GM23338 (cell line): ENCODE measurements around the gene DIP2C. TPM values are rescaled to one million over a fixed set of nuclear protein-coding genes. Genes with fewer than 3 reads are reported as not detected.

ENCODE experiments used
- ATAC-seq: fragments of 200-7000 bp; cut with Tn5 transposase; 3 replicates; pipeline ENCODE4 v1.9.1; 2020
- DNase-seq: peaks from one replicate; pipeline ENCODE4 v3.0.0-alpha.2; 2015; ENCODE audit warnings: low spot score
- H2AFZ ChIP-seq: fragments of 200-600 bp; sonication (generic); 2 replicates; pipeline ENCODE4 v1.8.0; 2016; ENCODE audit warnings: antibody characterized with exemption, mild to moderate bottlenecking, moderate library complexity
- H3F3A ChIP-seq: fragments of 200-600 bp; sonication (generic); replicated peaks from 2 replicates; pipeline ENCODE4 v1.8.0; 2017; ENCODE audit warnings: antibody characterized with exemption, mixed run types, low read depth
- H3K27ac ChIP-seq: fragments of 200-600 bp; sonication (generic); 2 replicates; pipeline ENCODE4 v1.6.1; 2016; ENCODE audit warnings: low read depth
- H3K27me3 ChIP-seq: fragments of 200-600 bp; sonication (generic); 2 replicates; pipeline ENCODE4 v1.8.0; 2016; ENCODE audit warnings: mild to moderate bottlenecking, mixed run types, moderate library complexity; ENCODE audit not compliant: insufficient read depth
- H3K36me3 ChIP-seq: fragments of 200-600 bp; sonication (generic); 2 replicates; pipeline ENCODE4 v1.8.0; 2016; ENCODE audit warnings: mild to moderate bottlenecking; ENCODE audit not compliant: insufficient read depth
- H3K4me1 ChIP-seq: fragments of 200-600 bp; sonication (generic); 2 replicates; pipeline ENCODE4 v1.8.0; 2016; ENCODE audit warnings: mild to moderate bottlenecking, moderate library complexity; ENCODE audit not compliant: insufficient read depth
- H3K4me2 ChIP-seq: fragments of 200-600 bp; sonication (generic); 2 replicates; pipeline ENCODE4 v1.7.1; 2017; ENCODE audit warnings: mixed run types
- H3K4me3 ChIP-seq: fragments of 200-600 bp; sonication (generic); 2 replicates; pipeline ENCODE4 v1.6.1; 2016; ENCODE audit warnings: mixed run types
- H3K79me2 ChIP-seq: fragments of 200-600 bp; sonication (generic); replicated peaks from 2 replicates; pipeline ENCODE4 v1.8.0; 2017; ENCODE audit warnings: mild to moderate bottlenecking; ENCODE audit not compliant: insufficient read depth
- H3K9me2 ChIP-seq: fragments of 200-600 bp; sonication (generic); 2 replicates; pipeline ENCODE4 v1.8.0; 2017; ENCODE audit not compliant: insufficient read depth
- H4K20me1 ChIP-seq: fragments of 200-600 bp; sonication (generic); replicated peaks from 2 replicates; pipeline ENCODE4 v1.8.0; 2017; ENCODE audit warnings: mild to moderate bottlenecking; ENCODE audit not compliant: insufficient read depth
- H3K27ac Mint-ChIP-seq: 2 replicates; pipeline ENCODE4 v1.8.0; 2020; ENCODE audit warnings: inconsistent platforms, mild to moderate bottlenecking, moderate library complexity, mixed read lengths
- H3K27me3 Mint-ChIP-seq: 3 replicates; pipeline ENCODE4 v1.8.0; 2022; ENCODE audit warnings: low read depth, mild to moderate bottlenecking, moderate library complexity, mixed read lengths, inconsistent platforms; ENCODE audit not compliant: insufficient read depth, poor library complexity
- H3K36me3 Mint-ChIP-seq: 3 replicates; pipeline ENCODE4 v1.8.0; 2021; ENCODE audit warnings: low read depth, mild to moderate bottlenecking, inconsistent platforms, moderate library complexity, mixed read lengths
- H3K4me1 Mint-ChIP-seq: 3 replicates; pipeline ENCODE4 v1.8.0; 2020; ENCODE audit warnings: mild to moderate bottlenecking, inconsistent platforms, mixed read lengths
- H3K4me3 Mint-ChIP-seq: 3 replicates; pipeline ENCODE4 v1.8.0; 2021; ENCODE audit warnings: moderate library complexity, mild to moderate bottlenecking, inconsistent platforms, mixed read lengths
- H3K9me3 Mint-ChIP-seq: 3 replicates; pipeline ENCODE4 v1.8.0; 2020; ENCODE audit warnings: moderate library complexity, mild to moderate bottlenecking, inconsistent platforms, mixed read lengths
- ETS1 ChIP-seq: IDR thresholded peaks from 2 replicates; pipeline ENCODE4 v1.6.1; 2016; ENCODE audit warnings: antibody characterized with exemption
- NANOG ChIP-seq: IDR thresholded peaks from 2 replicates; pipeline ENCODE4 v1.6.1; 2016; ENCODE audit warnings: antibody characterized with exemption, borderline replicate concordance
- ZNF331 ChIP-seq: fragments of 250-450 bp; sonication (Bioruptor Pico); IDR thresholded peaks from 2 replicates; pipeline ENCODE4 v1.5.0; 2020; ENCODE audit warnings: low read depth, mild to moderate bottlenecking, moderate library complexity
- polyA plus RNA-seq: library from polyadenylated mRNA; unstranded; fragments of >200 nt; fragmentation: Nextera tagmentation; extraction: Ambion mirVana; gene quantifications from 2 replicates; pipeline ENCODE4 v1.2.1, GENCODE V29; 2016
- total RNA-seq: library from RNA; depleted of rRNA; stranded (reverse); fragments of >200 nt; shearing (Covaris generic); gene quantifications from 2 replicates; pipeline ENCODE4 v1.2.3, GENCODE V29; 2014
- TF ChIP-seq, protein P1 (sequence below), 2 experiments: fragments of 200-600 bp in 1 of 2; sonication (generic) in 1 of 2; conservative IDR thresholded peaks; 2 replicates each; pipeline versions ENCODE4 v1.5.1 to v1.6.1; 2016 to 2017; ENCODE audit warnings: antibody characterized with exemption in 2 of 2, low read depth in 2 of 2, mild to moderate bottlenecking in 2 of 2, moderate library complexity in 1 of 2

Gene DIP2C
- total and polyA plus RNA-seq, 2 experiments from 2014 or later = 5.1 to 7.7 TPM

DNA sequence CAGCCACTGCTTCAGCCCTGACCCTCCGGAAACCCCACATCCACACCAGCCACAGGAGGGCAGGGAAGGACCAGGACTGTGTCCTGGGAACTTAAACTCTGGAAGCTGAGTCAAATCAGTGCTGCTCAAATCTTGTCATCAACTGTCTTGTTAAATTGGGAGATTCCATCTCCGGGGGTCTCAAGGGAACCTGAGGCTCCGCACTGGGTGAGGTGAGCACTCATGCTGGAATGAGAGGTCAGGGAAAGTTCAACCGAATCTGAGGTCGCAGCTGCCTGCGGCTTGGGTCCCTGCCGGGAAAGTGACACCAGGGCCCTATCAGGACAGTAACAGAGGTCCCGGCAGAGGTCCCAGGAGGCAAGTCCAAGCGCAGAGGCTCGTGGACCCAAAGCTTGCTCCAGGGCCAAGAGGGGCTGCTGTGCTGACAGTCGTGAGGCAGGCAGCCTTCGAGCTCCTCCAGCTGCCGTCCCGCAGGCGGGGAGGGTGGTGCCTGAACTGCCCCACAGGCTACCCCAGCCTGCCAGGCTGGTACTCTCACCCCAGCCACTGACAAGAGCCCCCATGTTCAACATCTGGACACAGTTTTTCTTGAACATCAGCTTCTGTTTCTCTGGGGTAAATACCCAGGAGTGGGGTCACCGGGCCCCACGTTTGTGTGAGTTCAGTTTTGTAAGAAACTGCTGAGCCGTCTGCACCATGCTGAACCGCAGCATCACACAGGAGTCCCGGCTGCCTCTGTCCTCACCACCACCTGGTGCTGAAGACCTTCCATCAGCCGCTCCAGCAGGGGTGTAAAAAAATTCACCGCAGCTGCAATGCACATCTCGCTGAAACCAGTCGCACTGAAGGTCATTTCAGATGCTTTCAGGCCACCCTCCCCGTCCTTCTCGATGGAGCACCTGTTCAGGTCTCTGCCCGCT, 101.0 kb downstream of the DIP2C start:
- H3K27me3 Mint-ChIP-seq = peaks cover 7% of the 10 kb centered on the region
- DNase-seq (no peak), ATAC-seq (peak; percentile 19)
- H3K4me2 ChIP-seq = no peak overlapping the region
- peaks cover 18% of the 10 kb centered on the region for H3K79me2 ChIP-seq
- H3K27ac Mint-ChIP-seq = no peak overlapping the region
- H3K36me3 ChIP-seq = no peaks in the 10 kb centered on the region
- no peaks in the 10 kb centered on the region; the same call in 1 of the 2 replicates for H4K20me1 ChIP-seq
- H3F3A ChIP-seq = no peaks in the 10 kb centered on the region
- no peaks in the 10 kb centered on the region for H3K27me3 ChIP-seq
- H3K9me3 Mint-ChIP-seq = no peaks in the 10 kb centered on the region
- TF ChIP-seq NANOG (no peak), ETS1 (no peak)
- TF ChIP-seq, protein P1, sequence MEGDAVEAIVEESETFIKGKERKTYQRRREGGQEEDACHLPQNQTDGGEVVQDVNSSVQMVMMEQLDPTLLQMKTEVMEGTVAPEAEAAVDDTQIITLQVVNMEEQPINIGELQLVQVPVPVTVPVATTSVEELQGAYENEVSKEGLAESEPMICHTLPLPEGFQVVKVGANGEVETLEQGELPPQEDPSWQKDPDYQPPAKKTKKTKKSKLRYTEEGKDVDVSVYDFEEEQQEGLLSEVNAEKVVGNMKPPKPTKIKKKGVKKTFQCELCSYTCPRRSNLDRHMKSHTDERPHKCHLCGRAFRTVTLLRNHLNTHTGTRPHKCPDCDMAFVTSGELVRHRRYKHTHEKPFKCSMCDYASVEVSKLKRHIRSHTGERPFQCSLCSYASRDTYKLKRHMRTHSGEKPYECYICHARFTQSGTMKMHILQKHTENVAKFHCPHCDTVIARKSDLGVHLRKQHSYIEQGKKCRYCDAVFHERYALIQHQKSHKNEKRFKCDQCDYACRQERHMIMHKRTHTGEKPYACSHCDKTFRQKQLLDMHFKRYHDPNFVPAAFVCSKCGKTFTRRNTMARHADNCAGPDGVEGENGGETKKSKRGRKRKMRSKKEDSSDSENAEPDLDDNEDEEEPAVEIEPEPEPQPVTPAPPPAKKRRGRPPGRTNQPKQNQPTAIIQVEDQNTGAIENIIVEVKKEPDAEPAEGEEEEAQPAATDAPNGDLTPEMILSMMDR (conservative IDR thresholded peaks at IDR 0.05; ENCODE audit: low read depth in 2 of 2) = peak in 1 of 2 experiments; percentile 37; a peak in 2 of 4 replicates
- H3K4me1 Mint-ChIP-seq = peaks cover 22% of the 10 kb centered on the region
- H3K4me1 ChIP-seq = no peaks in the 10 kb centered on the region
- H3K36me3 Mint-ChIP-seq = no peaks in the 10 kb centered on the region
- no peaks in the 10 kb centered on the region for H3K9me2 ChIP-seq
- H3K27ac ChIP-seq = no peak overlapping the region
- H3K4me3 Mint-ChIP-seq = no peak overlapping the region
- H3K4me3 ChIP-seq = no peak overlapping the region
- H2AFZ ChIP-seq = no peak overlapping the region

- H3K27ac ChIP-seq = no peak overlapping the region
- H3K79me2 ChIP-seq = peaks cover 26% of the 10 kb centered on the region
- Mint-ChIP-seq H3K27me3 (peaks cover 7% of the 10 kb centered on the region), H3K4me1 (peaks cover 17% of the 10 kb centered on the region), H3K36me3 (no peaks in the 10 kb centered on the region), H3K27ac (no peak overlapping the region), H3K4me3 (no peak overlapping the region), H3K9me3 (no peaks in the 10 kb centered on the region)
- no peaks in the 10 kb centered on the region for H3K36me3 ChIP-seq
- H2AFZ ChIP-seq = no peak overlapping the region
- no peak overlapping the region for H3K4me3 ChIP-seq
- H3F3A ChIP-seq = no peaks in the 10 kb centered on the region
- H3K27me3 ChIP-seq = no peaks in the 10 kb centered on the region
- ATAC-seq (no peak), DNase-seq (no peak)
- H3K4me1 ChIP-seq = no peaks in the 10 kb centered on the region
- TF ChIP-seq ZNF331 (CRISPR knock-in tag) (no peak), NANOG (no peak), ETS1 (no peak)
- no peak overlapping the region for H3K4me2 ChIP-seq
- H4K20me1 ChIP-seq = no peaks in the 10 kb centered on the region; the same call in 1 of the 2 replicates
- H3K9me2 ChIP-seq = no peaks in the 10 kb centered on the region
Measured at GRCh38 chr10:586716-587115, 102.8 kb downstream of the DIP2C start.
